GM21528 (cell line): ENCODE data around the gene SLC25A27.

Source experiments
- ATAC-seq: cut with Tn5 transposase; IDR thresholded peaks from one replicate; pipeline ENCODE4 v1.9.1; 2021; ENCODE audit warnings: mild to moderate bottlenecking, moderate library complexity; ENCODE audit not compliant: unreplicated experiment, low FRiP score

The SLC25A27 gene

DNA sequence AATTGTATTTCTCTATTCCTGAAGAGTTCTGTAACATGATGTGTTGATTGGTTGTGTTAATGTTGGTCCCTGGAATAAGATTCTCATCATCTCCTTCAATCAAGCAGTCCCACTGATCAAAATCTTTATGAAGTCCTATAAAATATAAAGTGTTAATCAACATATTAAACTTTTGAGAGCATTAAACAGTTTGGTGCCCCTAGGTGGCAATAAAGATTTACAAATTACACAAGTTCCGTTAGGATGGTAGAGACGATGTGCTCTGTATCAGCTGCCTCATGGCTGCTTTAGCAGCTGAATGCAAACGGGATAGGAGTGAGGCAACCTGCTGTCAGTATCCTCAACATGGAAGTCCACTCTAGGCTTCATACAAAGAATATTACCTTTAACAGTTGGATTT is 51.8 kb downstream of the SLC25A27 start:
- no peak for ATAC-seq

DNA sequence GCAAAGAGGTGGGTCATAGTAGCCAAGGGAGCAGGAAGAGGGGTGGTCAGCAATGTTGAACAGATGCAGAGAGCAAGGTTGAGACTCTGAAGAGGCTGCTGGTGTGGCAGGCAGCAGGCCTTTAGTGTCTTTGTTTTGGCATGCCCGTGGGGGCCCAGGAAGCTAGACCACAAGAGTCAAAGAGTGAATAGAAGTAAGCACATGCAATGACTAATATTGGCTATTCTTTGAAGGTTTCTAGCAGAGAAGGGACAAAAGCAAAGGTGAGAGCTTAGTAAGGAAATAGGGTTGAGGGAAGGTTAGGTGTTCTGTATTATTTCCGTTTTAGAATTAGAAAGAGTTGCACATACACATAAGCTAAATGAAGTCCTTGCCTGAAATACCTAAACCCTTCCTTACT is 53.7 kb downstream of the SLC25A27 start:
- no peak for ATAC-seq

GRCh38 chr6:46711491-46711890 is 58.7 kb downstream of the SLC25A27 start:
- no peak for ATAC-seq

DNA sequence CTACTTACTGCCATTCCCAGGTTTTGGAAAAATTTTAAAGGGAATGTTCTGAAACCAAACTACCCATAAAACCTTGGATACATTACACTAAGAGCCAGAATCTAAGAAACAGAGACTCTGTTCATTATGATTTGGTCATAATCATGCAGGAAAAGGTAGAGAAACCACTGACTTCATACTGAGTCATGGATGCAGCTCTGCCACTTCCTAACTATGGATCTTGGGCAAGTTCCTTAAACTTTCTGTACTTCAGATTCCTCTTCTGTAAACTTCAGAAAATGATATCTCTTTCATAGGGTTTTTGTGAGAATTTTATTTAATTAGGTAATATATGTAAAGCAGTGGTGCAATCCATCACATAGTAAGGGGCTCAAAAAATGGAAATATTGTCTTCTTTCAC is 62.4 kb downstream of the SLC25A27 start:
- no peak for ATAC-seq

- no peak for ATAC-seq
Measured at GRCh38 chr6:46719099-46719498, 66.3 kb downstream of the SLC25A27 start.

GRCh38 chr6:46720401-46720800 is 67.6 kb downstream of the SLC25A27 start:
- no peak for ATAC-seq
